GM21825 (cell line): ENCODE measurements around the gene GALNT18.

ENCODE experiments used
- ATAC-seq: cut with Tn5 transposase; IDR thresholded peaks from one replicate; pipeline ENCODE4 v1.9.1; 2021; ENCODE audit warnings: mild to moderate bottlenecking, moderate library complexity; ENCODE audit not compliant: unreplicated experiment

GALNT18 gene

GRCh38 chr11:11588891-11589290 lies 32.9 kb downstream of the GALNT18 start:
- no peak for ATAC-seq

- ATAC-seq: no peak
Measured at GRCh38 chr11:11588243-11588642, 33.6 kb downstream of the GALNT18 start.

GRCh38 chr11:11587122-11587521 lies 34.7 kb downstream of the GALNT18 start:
- no peak for ATAC-seq

GRCh38 chr11:11586465-11586864 lies 35.3 kb downstream of the GALNT18 start:
- ATAC-seq: no peak

- no peak for ATAC-seq
Measured at GRCh38 chr11:11584937-11585336, 36.9 kb downstream of the GALNT18 start.

GRCh38 chr11:11584530-11584810 lies 37.3 kb downstream of the GALNT18 start:
- no peak for ATAC-seq

GRCh38 chr11:11583801-11584529 lies 37.8 kb downstream of the GALNT18 start:
- ATAC-seq: no peak

- no peak for ATAC-seq
Measured at GRCh38 chr11:11582011-11582701, 39.6 kb downstream of the GALNT18 start.

- ATAC-seq: no peak
Measured at GRCh38 chr11:11581481-11581880, 40.3 kb downstream of the GALNT18 start.

- ATAC-seq: no peak
Measured at GRCh38 chr11:11580841-11581411, 40.9 kb downstream of the GALNT18 start.

GRCh38 chr11:11580012-11580411 lies 41.8 kb downstream of the GALNT18 start:
- no peak for ATAC-seq

- ATAC-seq: no peak
Measured at GRCh38 chr11:11579012-11579988, 42.5 kb downstream of the GALNT18 start.

GRCh38 chr11:11577932-11578911 lies 43.6 kb downstream of the GALNT18 start:
- ATAC-seq: no peak

- ATAC-seq: no peak
Measured at GRCh38 chr11:11577251-11577855, 44.5 kb downstream of the GALNT18 start.

GRCh38 chr11:11574373-11575287 lies 47.2 kb downstream of the GALNT18 start:
- no peak for ATAC-seq

GRCh38 chr11:11572386-11572785 lies 49.4 kb downstream of the GALNT18 start:
- ATAC-seq: no peak

GRCh38 chr11:11571893-11572292 lies 49.9 kb downstream of the GALNT18 start:
- ATAC-seq: no peak

GRCh38 chr11:11570823-11571222 lies 51.0 kb downstream of the GALNT18 start:
- no peak for ATAC-seq
